Esophagus muscularis mucosa (tissue), 4 donors: Measurements from ENCODE around the gene CTIF. TPM values are rescaled to one million over a fixed set of nuclear protein-coding genes. Genes with fewer than 3 reads are reported as not detected.

ENCODE experiments used
- DNase-seq: peaks from one replicate; pipeline ENCODE4 v3.0.0-alpha.2; 2017; ENCODE audit errors: extremely low spot score
- H3K27ac ChIP-seq, 4 donors: fragments of 200-600 bp; sonication (generic); replicated peaks in 1 of 4; 1 replicate in 3 of 4; 2 replicates in 1 of 4; pipeline ENCODE4 v1.5.1; 2016 to 2019; ENCODE audit warnings: mild to moderate bottlenecking in 1 of 4
- H3K27me3 ChIP-seq, 4 donors: fragments of 200-600 bp; sonication (generic); one replicate each; pipeline versions ENCODE4 v1.5.1 to v1.6.0; 2016 to 2019
- H3K36me3 ChIP-seq, 4 donors: fragments of 200-600 bp; sonication (generic); one replicate each; pipeline ENCODE4 v1.5.1; 2016 to 2019
- H3K4me1 ChIP-seq, 4 donors: fragments of 200-600 bp; sonication (generic); one replicate each; pipeline ENCODE4 v1.5.1; 2016 to 2019
- H3K4me3 ChIP-seq, 4 donors: fragments of 200-600 bp; sonication (generic); 1 replicate in 2 of 4; 2 replicates in 2 of 4; pipeline ENCODE4 v1.5.1; 2016 to 2019; ENCODE audit warnings: mild to moderate bottlenecking in 4 of 4, moderate library complexity in 1 of 4
- H3K9me3 ChIP-seq, 4 donors: fragments of 200-600 bp; sonication (generic); 1 replicate in 3 of 4; 2 replicates in 1 of 4; pipeline ENCODE4 v1.5.1; 2016 to 2019
- EP300 ChIP-seq: sonication (generic); formaldehyde crosslinking; IDR thresholded peaks from one replicate; pipeline ENCODE4 v1.6.1; 2017; ENCODE audit warnings: antibody characterized with exemption
- POLR2A ChIP-seq: fragments of 450-650 bp; IDR thresholded peaks from one replicate; pipeline ENCODE4 v1.6.1; 2017; ENCODE audit warnings: antibody characterized with exemption, moderate library complexity, mild to moderate bottlenecking, low read depth
- POLR2AphosphoS5 ChIP-seq, 2 donors: sonication (generic); formaldehyde crosslinking; IDR thresholded peaks; one replicate each; pipeline ENCODE4 v1.6.1; 2017; ENCODE audit warnings: antibody characterized with exemption in 2 of 2
- WGBS: methylation state at CpG from one replicate; pipeline ENCODE4 v1.1.5; 2018; 5-methylcytosine and 5-hydroxymethylcytosine counted together
- intact Hi-C: fragments of 100-400 bp; cut with DNase I; formaldehyde crosslinking; loops from one replicate; pipeline ENCODE4 v1.15.1; 2023
- total RNA-seq, 4 donors: library from RNA; depleted of rRNA; stranded (reverse); fragments of >200 nt; gene quantifications; one replicate each; pipeline versions ENCODE4 v1.1.0 to v1.2.1, GENCODE V29; 2016
- TF ChIP-seq, protein P1 (sequence below), 3 experiments: fragments of 200-600 bp in 2 of 3; fragments of 450-650 bp in 1 of 3; sonication (generic) in 2 of 3; IDR thresholded peaks; one replicate each; pipeline ENCODE4 v1.5.1; 2017 to 2019; ENCODE audit warnings: antibody characterized with exemption in 3 of 3, mild to moderate bottlenecking in 2 of 3, moderate library complexity in 1 of 3

CTIF gene
- total RNA-seq, 4 donors from 2014 or later, result 63.1 to 137 (median 87.7) TPM

DNA sequence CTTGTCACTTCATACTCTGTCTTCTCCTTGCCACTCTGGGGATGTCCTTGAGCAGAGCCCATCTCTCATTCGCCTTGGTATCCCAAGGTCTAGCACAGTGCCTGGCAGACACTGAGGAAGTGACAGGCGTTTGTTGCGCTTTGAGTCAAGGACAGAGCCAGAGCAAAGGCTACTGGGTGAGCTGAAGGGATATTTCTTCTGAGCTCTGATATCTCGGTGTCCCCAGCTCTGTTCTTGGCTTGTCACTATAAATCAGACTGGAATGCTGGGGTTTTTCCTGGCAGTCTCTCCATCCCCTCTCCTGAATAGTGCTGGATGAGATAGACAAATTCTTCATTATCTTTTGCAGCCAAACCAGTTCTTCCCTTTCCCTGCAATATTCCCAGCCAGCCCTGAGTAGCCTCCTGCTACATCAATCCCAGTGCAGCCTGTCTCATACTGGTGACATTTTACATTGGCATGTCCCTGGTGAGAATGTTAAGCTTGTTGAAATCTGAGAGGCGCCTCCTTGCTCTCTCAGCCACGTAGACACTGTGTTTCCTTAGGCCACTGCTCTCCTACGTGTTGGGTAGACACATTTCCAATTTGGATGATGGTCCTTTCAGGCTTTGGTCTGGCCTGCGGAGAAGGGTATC is 61.7 kb downstream of the CTIF start:
- Histone ChIP-seq H3K9me3 (no peaks in the 10 kb centered on the region), H3K36me3 (peaks cover 0 to 1% (median 0%) of the 10 kb centered on the region in 4 donors), H3K4me1 (peaks cover 33 to 51% (median 38%) of the 10 kb centered on the region in 4 donors), H3K27ac (peak overlapping the region in 1 of 4 donors; percentile 31), H3K4me3 (no peak overlapping the region), H3K27me3 (no peaks in the 10 kb centered on the region)
- intact Hi-C loops, result no loop called here
- 71% methylated on average over 8 of the region's 8 CpGs for WGBS
- no peak for DNase-seq
- TF ChIP-seq EP300 (no peak), POLR2AphosphoS5 (IDR thresholded peaks at IDR 0.05) (no peak), POLR2A (no peak)
- TF ChIP-seq, protein P1, sequence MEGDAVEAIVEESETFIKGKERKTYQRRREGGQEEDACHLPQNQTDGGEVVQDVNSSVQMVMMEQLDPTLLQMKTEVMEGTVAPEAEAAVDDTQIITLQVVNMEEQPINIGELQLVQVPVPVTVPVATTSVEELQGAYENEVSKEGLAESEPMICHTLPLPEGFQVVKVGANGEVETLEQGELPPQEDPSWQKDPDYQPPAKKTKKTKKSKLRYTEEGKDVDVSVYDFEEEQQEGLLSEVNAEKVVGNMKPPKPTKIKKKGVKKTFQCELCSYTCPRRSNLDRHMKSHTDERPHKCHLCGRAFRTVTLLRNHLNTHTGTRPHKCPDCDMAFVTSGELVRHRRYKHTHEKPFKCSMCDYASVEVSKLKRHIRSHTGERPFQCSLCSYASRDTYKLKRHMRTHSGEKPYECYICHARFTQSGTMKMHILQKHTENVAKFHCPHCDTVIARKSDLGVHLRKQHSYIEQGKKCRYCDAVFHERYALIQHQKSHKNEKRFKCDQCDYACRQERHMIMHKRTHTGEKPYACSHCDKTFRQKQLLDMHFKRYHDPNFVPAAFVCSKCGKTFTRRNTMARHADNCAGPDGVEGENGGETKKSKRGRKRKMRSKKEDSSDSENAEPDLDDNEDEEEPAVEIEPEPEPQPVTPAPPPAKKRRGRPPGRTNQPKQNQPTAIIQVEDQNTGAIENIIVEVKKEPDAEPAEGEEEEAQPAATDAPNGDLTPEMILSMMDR (IDR thresholded peaks at IDR 0.05), result no peak

GRCh38 chr18:48601343-48601742 is 62.5 kb downstream of the CTIF start:
- H3K27ac ChIP-seq, result no peak overlapping the region
- no peak for DNase-seq
- H3K9me3 ChIP-seq, result no peaks in the 10 kb centered on the region
- intact Hi-C loops, result no loop called here
- WGBS, result 88% methylated on average over 4 of the region's 4 CpGs
- TF ChIP-seq, protein P1 (IDR thresholded peaks at IDR 0.05), result no peak
- no peak for TF ChIP-seq POLR2AphosphoS5 (IDR thresholded peaks at IDR 0.05)
- TF ChIP-seq POLR2A, result no peak
- TF ChIP-seq EP300, result no peak
- H3K27me3 ChIP-seq, result no peaks in the 10 kb centered on the region
- H3K4me1 ChIP-seq, result peaks cover 35 to 53% (median 39%) of the 10 kb centered on the region in 4 donors
- no peak overlapping the region for H3K4me3 ChIP-seq
- H3K36me3 ChIP-seq, result no peaks in the 10 kb centered on the region

DNA sequence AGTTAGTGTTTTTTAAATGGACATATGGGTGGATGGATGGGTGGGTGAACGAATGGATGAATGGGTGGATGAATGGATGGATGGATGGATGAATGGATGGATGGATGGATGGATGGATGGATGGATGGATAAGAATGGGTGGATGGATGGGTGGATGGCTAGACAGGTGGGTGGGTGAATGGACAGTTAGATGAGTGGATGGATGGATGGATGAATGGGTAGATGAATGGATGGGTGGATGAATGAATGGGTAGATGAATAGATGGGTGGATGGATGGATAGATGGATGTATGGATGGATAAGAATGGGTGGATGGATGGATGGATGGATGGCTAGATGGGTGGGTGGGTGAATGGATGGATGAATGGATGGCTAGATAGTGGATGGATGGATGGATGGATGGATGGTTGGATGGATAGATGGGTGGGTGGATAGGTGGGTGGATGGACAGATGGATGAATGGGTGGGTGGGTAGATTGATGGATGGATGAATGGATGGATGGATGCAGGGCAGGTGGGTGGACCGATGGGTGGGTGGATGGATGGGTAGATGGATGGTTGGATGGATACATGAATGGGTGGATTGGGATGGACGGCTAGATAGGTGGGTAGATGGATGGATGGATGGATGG is 64.0 kb downstream of the CTIF start:
- Histone ChIP-seq H3K4me3 (no peak overlapping the region), H3K27me3 (no peaks in the 10 kb centered on the region), H3K27ac (no peak overlapping the region), H3K9me3 (no peaks in the 10 kb centered on the region), H3K4me1 (peaks cover 41 to 56% (median 44%) of the 10 kb centered on the region in 4 donors), H3K36me3 (no peaks in the 10 kb centered on the region)
- no peak for TF ChIP-seq POLR2AphosphoS5 (IDR thresholded peaks at IDR 0.05)
- TF ChIP-seq, protein P1 (IDR thresholded peaks at IDR 0.05), result no peak
- TF ChIP-seq POLR2A, result no peak
- TF ChIP-seq EP300, result no peak
- intact Hi-C loops, result no loop called here
- WGBS, result 96% methylated on average over 3 of the region's 3 CpGs
- no peak for DNase-seq

- Histone ChIP-seq H3K9me3 (no peaks in the 10 kb centered on the region), H3K27me3 (no peaks in the 10 kb centered on the region), H3K4me3 (no peak overlapping the region), H3K27ac (no peak overlapping the region), H3K36me3 (no peaks in the 10 kb centered on the region), H3K4me1 (peaks cover 28 to 56% (median 44%) of the 10 kb centered on the region in 4 donors)
- TF ChIP-seq, protein P1 (IDR thresholded peaks at IDR 0.05), result peak in 1 of 3 experiments; percentile 14
- TF ChIP-seq EP300, result no peak
- intact Hi-C loops, result no loop called here
- WGBS, result 69% methylated on average over 3 of the region's 3 CpGs
- DNase-seq, result no peak
Observed at GRCh38 chr18:48605408-48605845, 66.6 kb downstream of the CTIF start.
